IMR-90 (cell line): ENCODE measurements around the gene ADGRL1. TPM values are rescaled to one million over a fixed set of nuclear protein-coding genes. Genes with fewer than 3 reads are reported as not detected.

ENCODE experiments used
- ATAC-seq: fragments of 200-7000 bp; cut with Tn5 transposase; 2 replicates; pipeline ENCODE4 v1.9.1; 2020; ENCODE audit warnings: low read depth, mild to moderate bottlenecking, moderate library complexity
- BruUV-seq: library from RNA; stranded (reverse); fragments of 400-500 nt; replicated peaks from 2 replicates; lab custom pipeline; 2021; lab: Mats Ljungman, UMichigan
- CTCF ChIA-PET: fragments of 300-600 bp; formaldehyde crosslinking; extraction: SDS; loops from one replicate; lab custom pipeline; 2021; ENCODE audit warnings: antibody characterized with exemption; lab: Yijun Ruan, JAX
- POLR2A ChIA-PET: fragments of 300-600 bp; sonication (Branson Sonifier 250); formaldehyde crosslinking; loops from one replicate; lab custom pipeline; 2022; ENCODE audit warnings: antibody characterized with exemption; ENCODE audit not compliant: unreplicated experiment; lab: Charles Lee
- DNase-seq: peaks from one replicate; pipeline ENCODE4 v3.0.0; 2013
- H2AFZ ChIP-seq: replicated peaks from 2 replicates; pipeline ENCODE3; 2013; ENCODE audit warnings: low read length, mild to moderate bottlenecking; ENCODE audit not compliant: poor library complexity
- H2AK5ac ChIP-seq: 2 replicates; pipeline ENCODE4 v1.6.1; 2013; ENCODE audit warnings: low read depth, low read length, inconsistent platforms
- H2AK9ac ChIP-seq: replicated peaks from 2 replicates; pipeline ENCODE3; 2013; ENCODE audit warnings: mild to moderate bottlenecking, low read depth, low read length, moderate library complexity; ENCODE audit not compliant: poor library complexity
- H2BK120ac ChIP-seq: 2 replicates; pipeline ENCODE4 v1.6.1; 2013; ENCODE audit warnings: low read depth, low read length, inconsistent platforms
- H2BK15ac ChIP-seq: 3 replicates; pipeline ENCODE4 v1.6.1; 2013; ENCODE audit warnings: low read depth, low read length, inconsistent platforms
- H2BK20ac ChIP-seq: 2 replicates; pipeline ENCODE4 v1.6.1; 2013; ENCODE audit warnings: low read depth, mild to moderate bottlenecking, inconsistent platforms, low read length, moderate library complexity
- H2BK5ac ChIP-seq: 2 replicates; pipeline ENCODE4 v1.6.1; 2013; ENCODE audit warnings: mild to moderate bottlenecking, low read depth, low read length, inconsistent platforms; ENCODE audit not compliant: poor library complexity, severe bottlenecking
- H3K14ac ChIP-seq: replicated peaks from 2 replicates; pipeline ENCODE4 v1.6.1; 2013; ENCODE audit warnings: low read depth, low read length, inconsistent platforms
- H3K18ac ChIP-seq: 2 replicates; pipeline ENCODE4 v1.6.1; 2013; ENCODE audit warnings: low read depth, low read length, control low read depth
- H3K23ac ChIP-seq: 2 replicates; pipeline ENCODE4 v1.6.1; 2013; ENCODE audit warnings: low read depth, low read length, inconsistent platforms
- H3K27ac ChIP-seq: 2 replicates; pipeline ENCODE4 v1.5.1; 2013; ENCODE audit warnings: mild to moderate bottlenecking, control low read depth, low read length; ENCODE audit not compliant: insufficient read depth
- H3K27me3 ChIP-seq: 2 replicates; pipeline ENCODE4 v1.6.1; 2013; ENCODE audit warnings: low read length; ENCODE audit not compliant: control insufficient read depth, insufficient read depth
- H3K36me3 ChIP-seq: 2 replicates; pipeline ENCODE4 v1.6.1; 2013; ENCODE audit warnings: low read length, mixed read lengths; ENCODE audit not compliant: control insufficient read depth, insufficient read depth
- H3K4ac ChIP-seq: 2 replicates; pipeline ENCODE4 v1.6.1; 2013; ENCODE audit warnings: low read depth, low read length, inconsistent platforms
- H3K4me1 ChIP-seq: 2 replicates; pipeline ENCODE4 v1.6.1; 2013; ENCODE audit warnings: low read length, mixed read lengths; ENCODE audit not compliant: control insufficient read depth, insufficient read depth
- H3K4me2 ChIP-seq: 2 replicates; pipeline ENCODE4 v1.6.1; 2013; ENCODE audit warnings: low read depth, mild to moderate bottlenecking, control low read depth, low read length, moderate library complexity
- H3K4me3 ChIP-seq: 2 replicates; pipeline ENCODE4 v1.5.1; 2013; ENCODE audit warnings: low read depth, mild to moderate bottlenecking, control low read depth, low read length, moderate library complexity; ENCODE audit not compliant: insufficient read depth
- H3K56ac ChIP-seq: 2 replicates; pipeline ENCODE4 v1.6.1; 2013; ENCODE audit warnings: low read length, inconsistent platforms; ENCODE audit not compliant: insufficient read depth; ENCODE audit errors: extremely low read depth
- H3K79me1 ChIP-seq, 2 experiments: 2 replicates each; pipeline ENCODE4 v1.6.1; 2013; ENCODE audit warnings: low read length in 2 of 2, inconsistent platforms in 1 of 2, low read depth in 1 of 2
- H3K9ac ChIP-seq: 2 replicates; pipeline ENCODE4 v1.6.1; 2013; ENCODE audit warnings: low read depth, low read length, control low read depth
- H3K9me1 ChIP-seq: 2 replicates; pipeline ENCODE4 v1.6.1; 2013; ENCODE audit warnings: low read length, inconsistent platforms; ENCODE audit not compliant: insufficient read depth
- H3K9me3 ChIP-seq: 2 replicates; pipeline ENCODE4 v1.6.1; 2013; ENCODE audit warnings: low read length; ENCODE audit not compliant: control insufficient read depth, insufficient read depth
- H4K20me1 ChIP-seq: 2 replicates; pipeline ENCODE4 v1.6.1; 2013; ENCODE audit warnings: low read length, inconsistent platforms; ENCODE audit not compliant: insufficient read depth
- H4K5ac ChIP-seq: 2 replicates; pipeline ENCODE4 v1.6.1; 2013; ENCODE audit warnings: mild to moderate bottlenecking, low read depth, low read length, control low read depth
- H4K8ac ChIP-seq, 2 experiments: 2 replicates each; pipeline ENCODE4 v1.6.1; 2013; ENCODE audit warnings: low read depth in 2 of 2, low read length in 2 of 2, control low read depth in 1 of 2, inconsistent platforms in 1 of 2
- H4K91ac ChIP-seq: 2 replicates; pipeline ENCODE4 v1.6.1; 2013; ENCODE audit warnings: low read depth, low read length, inconsistent platforms; ENCODE audit not compliant: insufficient read depth
- BHLHE40 ChIP-seq: fragments of 150-350 bp; IDR thresholded peaks from 2 replicates; pipeline ENCODE4 v1.6.1; 2016; ENCODE audit warnings: mild to moderate bottlenecking, low read depth, low read length
- RAD21 ChIP-seq: IDR thresholded peaks from 2 replicates; pipeline ENCODE4 v1.6.1; 2012; ENCODE audit warnings: low read length, improper control_type of control experiment
- RFX5 ChIP-seq: IDR thresholded peaks from 2 replicates; pipeline ENCODE4 v1.8.0; 2012; ENCODE audit warnings: low read depth, mild to moderate bottlenecking, low read length, moderate library complexity
- WGBS, 2 experiments: methylation state at CpG; one replicate each; pipeline versions ENCODE4 v1.1.5 to v1.1.7; 2013; ENCODE audit warnings: missing lambda C conversion rate in 2 of 2; ENCODE audit not compliant: insufficient read length in 1 of 2; ENCODE audit errors: extremely low coverage in 2 of 2; 5-methylcytosine and 5-hydroxymethylcytosine counted together
- dilution Hi-C: fragments of 300-500 bp; cut with HindIII; formaldehyde crosslinking; loops from one replicate; pipeline ENCODE4 v1.14.3; 2018; ENCODE audit warnings: low sequenced_read_pairs; ENCODE audit not compliant: unreplicated experiment
- in situ Hi-C: fragments of 300-500 bp; cut with MboI; formaldehyde crosslinking; loops from 3 replicates; pipeline ENCODE4 v1.14.3; 2019; ENCODE audit warnings: low sequenced_read_pairs, inconsistent platforms, mixed read lengths
- intact Hi-C: fragments of 100-400 bp; cut with micrococcal nuclease; formaldehyde crosslinking; loops from 2 replicates; pipeline ENCODE4 v1.10.0; 2022
- polyA plus RNA-seq, 3 experiments: library from polyadenylated mRNA; depleted of rRNA; stranded (reverse); fragments of >200 nt; gene quantifications; 2 replicates each; pipeline ENCODE4 v1.2.3, GENCODE V29; 2012; ENCODE audit warnings: low replicate concordance in 1 of 3
- total RNA-seq: library from RNA; depleted of rRNA; stranded (reverse); fragments of >200 nt; gene quantifications from 2 replicates; pipeline ENCODE4 v1.2.3, GENCODE V29; 2012

ADGRL1 gene
- total and polyA plus RNA-seq, 2 of the 4 experiments (the other 2 are of a cell fraction): 0.72 to 2.2 TPM

- H3K18ac ChIP-seq: no peak overlapping the region
- H3K23ac ChIP-seq: no peak overlapping the region
- no peak overlapping the region for H4K8ac ChIP-seq
- H3K4me2 ChIP-seq: no peak overlapping the region
- H3K4me3 ChIP-seq: no peak overlapping the region
- H3K9me1 ChIP-seq: no peaks in the 10 kb centered on the region
- no peak overlapping the region for H2AFZ ChIP-seq
- H2BK20ac ChIP-seq: no peak overlapping the region
- POLR2A ChIA-PET: no interaction called here
- H3K9ac ChIP-seq: no peak overlapping the region
- H3K14ac ChIP-seq: no peak overlapping the region
- ATAC-seq (no peak), DNase-seq (no peak)
- TF ChIP-seq RFX5 (no peak), RAD21 (no peak), BHLHE40 (no peak)
- H3K27me3 ChIP-seq: no peaks in the 10 kb centered on the region
- no peak overlapping the region for H3K4ac ChIP-seq
- no peaks in the 10 kb centered on the region for H4K20me1 ChIP-seq
- dilution Hi-C loops: no loop called here
- intact Hi-C loops: no loop called here
- H2BK15ac ChIP-seq: no peak overlapping the region
- H3K79me1 ChIP-seq: no peaks in the 10 kb centered on the region
- H2AK5ac ChIP-seq: no peak overlapping the region
- in situ Hi-C loops: no loop called here
- H2AK9ac ChIP-seq: no peak overlapping the region
- H3K27ac ChIP-seq: no peak overlapping the region
- H3K9me3 ChIP-seq: no peaks in the 10 kb centered on the region
- no peak overlapping the region for H2BK5ac ChIP-seq
- 69% methylated on average over 6 of the region's 12 CpGs; no CpG with 5 or more reads in 1 of the 2 experiments for WGBS, 2 experiments
- no peak overlapping the region for H4K91ac ChIP-seq
- H3K56ac ChIP-seq: no peak overlapping the region
- H2BK120ac ChIP-seq: no peak overlapping the region
- CTCF ChIA-PET: interaction anchor here (1.9 kb wide), 1 partner anchor 11 kb away, joined by 5 read pairs; no protein-coding TSS in a partner anchor
- no peak overlapping the region for H4K5ac ChIP-seq
- H3K36me3 ChIP-seq: peaks cover 9% of the 10 kb centered on the region
- no TSS peak for BruUV-seq
- H3K4me1 ChIP-seq: no peaks in the 10 kb centered on the region
Measured at GRCh38 chr19:14159059-14159458, 46.9 kb downstream of the ADGRL1 start.
